HL-60 (cell line): ENCODE measurements around the gene ZFP1.

Experiments used
- DNase-seq, 2 experiments: peaks; one replicate each; pipeline ENCODE4 v3.0.0-alpha.2; 2010 to 2020; ENCODE audit warnings: low read depth in 1 of 2, low spot score in 1 of 2
- H3K27ac ChIP-seq: fragments of 250-450 bp; sonication (Bioruptor Pico); replicated peaks from 2 replicates; pipeline ENCODE4 v1.5.1; 2020; ENCODE audit warnings: mild to moderate bottlenecking, moderate library complexity
- H3K27me3 ChIP-seq: fragments of 250-450 bp; sonication (Bioruptor Pico); 2 replicates; pipeline ENCODE4 v1.5.1; 2021; ENCODE audit warnings: mild to moderate bottlenecking, moderate library complexity; ENCODE audit not compliant: insufficient read depth, poor library complexity, severe bottlenecking
- H3K4me3 ChIP-seq: replicated peaks from 2 replicates; pipeline ENCODE4 v1.5.1; 2011; ENCODE audit warnings: mild to moderate bottlenecking, control low read depth, low read length; ENCODE audit not compliant: insufficient read depth
- GABPA ChIP-seq: IDR thresholded peaks from 2 replicates; pipeline ENCODE4 v1.6.1; 2012; ENCODE audit warnings: low read depth
- POLR2AphosphoS5 ChIP-seq: IDR thresholded peaks from 2 replicates; pipeline ENCODE4 v1.6.1; 2012; ENCODE audit warnings: low read depth
- SPI1 ChIP-seq: IDR thresholded peaks from 2 replicates; pipeline ENCODE4 v1.6.1; 2012; ENCODE audit warnings: low read depth, mild to moderate bottlenecking, borderline replicate concordance
- TF ChIP-seq, protein P1 (sequence below): IDR thresholded peaks from 2 replicates; pipeline ENCODE4 v1.6.1; 2012; ENCODE audit warnings: low read depth; ENCODE audit not compliant: insufficient replicate concordance
- TF ChIP-seq, protein P2 (sequence below): IDR thresholded peaks from one replicate; pipeline ENCODE4 v1.5.1; 2011; ENCODE audit warnings: low read length, control low read depth, inconsistent platforms; ENCODE audit not compliant: insufficient read depth

ZFP1 gene

DNA sequence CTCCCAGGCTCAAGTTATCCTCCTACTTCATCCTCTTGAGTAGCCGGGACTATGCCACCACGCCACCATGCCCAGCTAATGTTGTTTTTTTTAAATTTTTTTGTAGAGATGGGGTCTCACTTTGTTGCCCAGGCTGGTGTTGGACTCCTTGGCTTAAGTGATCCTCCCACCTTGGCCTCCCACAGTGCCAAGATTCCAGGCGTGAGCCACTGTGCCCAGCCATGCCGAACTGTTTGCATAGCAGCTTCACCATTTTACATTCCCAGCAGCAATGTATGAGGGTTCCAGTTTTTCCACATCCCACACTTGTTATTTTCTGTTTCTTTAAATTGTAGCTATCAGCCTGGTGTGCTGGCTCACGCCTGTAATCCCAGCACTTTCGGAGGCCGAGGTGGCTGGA is 68.3 kb downstream of the ZFP1 start:
- TF ChIP-seq, protein P1, sequence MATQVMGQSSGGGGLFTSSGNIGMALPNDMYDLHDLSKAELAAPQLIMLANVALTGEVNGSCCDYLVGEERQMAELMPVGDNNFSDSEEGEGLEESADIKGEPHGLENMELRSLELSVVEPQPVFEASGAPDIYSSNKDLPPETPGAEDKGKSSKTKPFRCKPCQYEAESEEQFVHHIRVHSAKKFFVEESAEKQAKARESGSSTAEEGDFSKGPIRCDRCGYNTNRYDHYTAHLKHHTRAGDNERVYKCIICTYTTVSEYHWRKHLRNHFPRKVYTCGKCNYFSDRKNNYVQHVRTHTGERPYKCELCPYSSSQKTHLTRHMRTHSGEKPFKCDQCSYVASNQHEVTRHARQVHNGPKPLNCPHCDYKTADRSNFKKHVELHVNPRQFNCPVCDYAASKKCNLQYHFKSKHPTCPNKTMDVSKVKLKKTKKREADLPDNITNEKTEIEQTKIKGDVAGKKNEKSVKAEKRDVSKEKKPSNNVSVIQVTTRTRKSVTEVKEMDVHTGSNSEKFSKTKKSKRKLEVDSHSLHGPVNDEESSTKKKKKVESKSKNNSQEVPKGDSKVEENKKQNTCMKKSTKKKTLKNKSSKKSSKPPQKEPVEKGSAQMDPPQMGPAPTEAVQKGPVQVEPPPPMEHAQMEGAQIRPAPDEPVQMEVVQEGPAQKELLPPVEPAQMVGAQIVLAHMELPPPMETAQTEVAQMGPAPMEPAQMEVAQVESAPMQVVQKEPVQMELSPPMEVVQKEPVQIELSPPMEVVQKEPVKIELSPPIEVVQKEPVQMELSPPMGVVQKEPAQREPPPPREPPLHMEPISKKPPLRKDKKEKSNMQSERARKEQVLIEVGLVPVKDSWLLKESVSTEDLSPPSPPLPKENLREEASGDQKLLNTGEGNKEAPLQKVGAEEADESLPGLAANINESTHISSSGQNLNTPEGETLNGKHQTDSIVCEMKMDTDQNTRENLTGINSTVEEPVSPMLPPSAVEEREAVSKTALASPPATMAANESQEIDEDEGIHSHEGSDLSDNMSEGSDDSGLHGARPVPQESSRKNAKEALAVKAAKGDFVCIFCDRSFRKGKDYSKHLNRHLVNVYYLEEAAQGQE: no peak
- TF ChIP-seq, protein P2, sequence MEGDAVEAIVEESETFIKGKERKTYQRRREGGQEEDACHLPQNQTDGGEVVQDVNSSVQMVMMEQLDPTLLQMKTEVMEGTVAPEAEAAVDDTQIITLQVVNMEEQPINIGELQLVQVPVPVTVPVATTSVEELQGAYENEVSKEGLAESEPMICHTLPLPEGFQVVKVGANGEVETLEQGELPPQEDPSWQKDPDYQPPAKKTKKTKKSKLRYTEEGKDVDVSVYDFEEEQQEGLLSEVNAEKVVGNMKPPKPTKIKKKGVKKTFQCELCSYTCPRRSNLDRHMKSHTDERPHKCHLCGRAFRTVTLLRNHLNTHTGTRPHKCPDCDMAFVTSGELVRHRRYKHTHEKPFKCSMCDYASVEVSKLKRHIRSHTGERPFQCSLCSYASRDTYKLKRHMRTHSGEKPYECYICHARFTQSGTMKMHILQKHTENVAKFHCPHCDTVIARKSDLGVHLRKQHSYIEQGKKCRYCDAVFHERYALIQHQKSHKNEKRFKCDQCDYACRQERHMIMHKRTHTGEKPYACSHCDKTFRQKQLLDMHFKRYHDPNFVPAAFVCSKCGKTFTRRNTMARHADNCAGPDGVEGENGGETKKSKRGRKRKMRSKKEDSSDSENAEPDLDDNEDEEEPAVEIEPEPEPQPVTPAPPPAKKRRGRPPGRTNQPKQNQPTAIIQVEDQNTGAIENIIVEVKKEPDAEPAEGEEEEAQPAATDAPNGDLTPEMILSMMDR: no peak
- TF ChIP-seq SPI1 (no peak), GABPA (no peak)

DNA sequence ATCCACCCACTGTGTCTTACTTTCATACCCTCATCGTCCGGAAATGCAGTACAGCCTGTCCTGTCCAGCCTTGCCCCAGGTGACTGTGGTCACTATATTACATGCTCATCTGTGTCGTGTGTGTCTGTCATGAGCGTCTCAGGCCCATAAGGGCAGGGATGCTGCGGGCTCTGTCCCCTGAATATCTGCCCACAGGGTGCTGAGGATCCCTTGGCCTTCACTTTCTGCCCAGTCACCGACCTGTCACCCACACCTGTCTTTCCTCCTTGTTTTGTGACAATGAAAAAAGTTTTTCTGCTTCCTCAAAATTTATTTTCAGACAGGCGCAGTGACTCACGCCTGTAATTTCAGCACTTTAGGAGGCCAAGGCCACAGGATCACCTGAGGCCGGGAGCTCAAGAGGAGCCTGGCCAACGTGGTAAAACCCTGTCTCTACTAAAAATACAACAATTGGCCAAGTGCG is 69.1 kb downstream of the ZFP1 start:
- DNase-seq: no peak
- TF ChIP-seq SPI1 (no peak), GABPA (no peak), POLR2AphosphoS5 (no peak)
- TF ChIP-seq, protein P1: no peak
- TF ChIP-seq, protein P2: no peak

More for the DNA sequence above, 68.3 kb downstream of the ZFP1 start:
- H3K4me3 ChIP-seq: no peak overlapping the region
- peaks cover 2% of the 10 kb centered on the region for H3K27me3 ChIP-seq
- DNase-seq: no peak
- no peak overlapping the region for H3K27ac ChIP-seq

DNA sequence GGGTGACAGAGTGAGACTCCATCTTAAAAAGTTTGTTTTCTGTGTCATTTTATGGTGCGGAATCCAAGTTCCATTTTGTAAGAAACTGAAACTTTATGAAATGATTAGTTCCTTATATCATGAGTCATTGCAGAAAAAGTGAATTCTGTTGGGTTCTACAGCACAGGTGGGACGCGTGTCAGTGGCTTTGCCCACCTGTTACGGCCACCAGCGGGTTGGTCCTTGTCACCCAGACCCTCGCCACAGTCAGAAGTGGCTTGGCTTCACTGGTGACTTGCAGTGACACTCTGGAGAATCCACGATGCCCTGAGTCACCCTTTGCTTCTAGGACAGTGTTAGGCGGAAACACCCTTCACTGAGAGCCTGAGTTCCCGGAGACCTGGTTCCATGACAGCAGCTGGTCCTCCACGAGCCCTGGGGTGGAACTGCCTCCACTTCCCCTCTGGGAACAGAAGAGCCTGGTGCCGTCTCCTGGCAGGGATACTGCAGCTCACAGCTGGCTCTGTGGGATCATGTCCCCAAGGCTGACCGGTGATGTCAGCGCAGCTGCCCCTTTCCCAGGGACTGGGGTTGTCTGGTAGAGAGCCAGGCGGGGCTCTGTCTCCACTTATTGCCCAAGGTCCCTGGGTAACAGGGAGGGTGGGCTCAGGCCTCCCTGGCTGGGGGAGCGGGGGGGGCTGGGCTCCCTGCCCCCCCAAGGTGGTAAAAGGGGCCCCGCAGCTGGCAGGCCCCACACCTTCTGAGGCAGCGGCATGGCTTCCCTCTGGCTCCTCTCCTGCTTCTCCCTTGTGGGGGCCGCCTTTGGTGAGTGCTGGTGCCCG is 70.1 kb downstream of the ZFP1 start, which contains the start of gene CTRB1:
Gene CTRB1 (plus strand): TSS at position 733 of the 821 bp plus-strand sequence. CDS start 20 bp downstream, at position 753.
- no peak for DNase-seq
- TF ChIP-seq POLR2AphosphoS5 (no peak), SPI1 (no peak), GABPA (no peak)
- TF ChIP-seq, protein P2: no peak
- TF ChIP-seq, protein P1: no peak
- Histone ChIP-seq H3K27ac (no peak within 1 kb of the TSS), H3K27me3 (peaks cover 2% of the 10 kb centered on the region), H3K4me3 (no peak within 1 kb of the TSS)

More for the DNA sequence above, 69.1 kb downstream of the ZFP1 start:
- Histone ChIP-seq H3K4me3 (no peak overlapping the region), H3K27ac (no peak overlapping the region), H3K27me3 (peaks cover 2% of the 10 kb centered on the region)
